ENCODE measurements around the gene ZC2HC1C. TPM values are rescaled to one million over a fixed set of nuclear protein-coding genes. Genes with fewer than 3 reads are reported as not detected.

The ZC2HC1C gene
- total RNA-seq: 3.0 TPM

- DNase-seq (ENCODE audit: low spot score): peak; percentile 95
Measured at GRCh38 chr14:75069121-75069810, at the start of gene ZC2HC1C. ZC2HC1C (plus strand) TSS chr14:75069641; CDS start chr14:75070574, 933 bp downstream.

- DNase-seq (ENCODE audit: low spot score): no peak
Measured at GRCh38 chr14:75022655-75023054, 46.8 kb upstream of the ZC2HC1C start.

- no peak for DNase-seq (ENCODE audit: low spot score)
Measured at GRCh38 chr14:75023108-75023507, 46.3 kb upstream of the ZC2HC1C start.

GRCh38 chr14:75025082-75025481, 44.4 kb upstream of the ZC2HC1C start:
- DNase-seq (ENCODE audit: low spot score): no peak

GRCh38 chr14:75025876-75026275, 43.6 kb upstream of the ZC2HC1C start:
- no peak for DNase-seq (ENCODE audit: low spot score)

GRCh38 chr14:75030147-75030546, 39.3 kb upstream of the ZC2HC1C start:
- no peak for DNase-seq (ENCODE audit: low spot score)

GRCh38 chr14:75032939-75033338, 36.5 kb upstream of the ZC2HC1C start:
- DNase-seq (ENCODE audit: low spot score): no peak

- DNase-seq (ENCODE audit: low spot score): no peak
Measured at GRCh38 chr14:75040507-75040906, 28.9 kb upstream of the ZC2HC1C start.

- no peak for DNase-seq (ENCODE audit: low spot score)
Measured at GRCh38 chr14:75040959-75041358, 28.5 kb upstream of the ZC2HC1C start.

GRCh38 chr14:75041613-75042012, 27.8 kb upstream of the ZC2HC1C start:
- no peak for DNase-seq (ENCODE audit: low spot score)

- DNase-seq (ENCODE audit: low spot score): no peak
Measured at GRCh38 chr14:75042035-75042434, 27.4 kb upstream of the ZC2HC1C start.

GRCh38 chr14:75044322-75044721, 25.1 kb upstream of the ZC2HC1C start:
- DNase-seq (ENCODE audit: low spot score): no peak

GRCh38 chr14:75044752-75045151, 24.7 kb upstream of the ZC2HC1C start:
- DNase-seq (ENCODE audit: low spot score): no peak

- no peak for DNase-seq (ENCODE audit: low spot score)
Measured at GRCh38 chr14:75046275-75046674, 23.2 kb upstream of the ZC2HC1C start.

GRCh38 chr14:75046899-75047298, 22.5 kb upstream of the ZC2HC1C start:
- DNase-seq (ENCODE audit: low spot score): no peak

GRCh38 chr14:75047506-75047905, 21.9 kb upstream of the ZC2HC1C start:
- no peak for DNase-seq (ENCODE audit: low spot score)

GRCh38 chr14:75048101-75048500, 21.3 kb upstream of the ZC2HC1C start:
- no peak for DNase-seq (ENCODE audit: low spot score)

- DNase-seq (ENCODE audit: low spot score): no peak
Measured at GRCh38 chr14:75049136-75049535, 20.3 kb upstream of the ZC2HC1C start.

- no peak for DNase-seq (ENCODE audit: low spot score)
Measured at GRCh38 chr14:75049731-75050201, 19.7 kb upstream of the ZC2HC1C start.

- DNase-seq (ENCODE audit: low spot score): peak; percentile 88
Measured at GRCh38 chr14:75050852-75051555, 18.4 kb upstream of the ZC2HC1C start, which contains the start of gene MLH3. MLH3 (minus strand) TSS chr14:75051467; CDS start chr14:75049655, 1,812 bp downstream.

GRCh38 chr14:75051556-75051899, 17.9 kb upstream of the ZC2HC1C start:
- DNase-seq (ENCODE audit: low spot score): no peak

- no peak for DNase-seq (ENCODE audit: low spot score)
Measured at GRCh38 chr14:75053396-75054291, 15.8 kb upstream of the ZC2HC1C start.

Measured in ureter (tissue), 1 donor.